Body of pancreas (tissue), 4 donors: ENCODE data around the gene PDK2. TPM values are rescaled to one million over a fixed set of nuclear protein-coding genes. Genes with fewer than 3 reads are reported as not detected.

Experiments
- ATAC-seq: fragments of 150-250 bp; one replicate; pipeline ENCODE4 v1.9.1; 2016
- DNase-seq, 4 donors: peaks; one replicate each; pipeline ENCODE4 v3.0.0-alpha.2; 2019
- H3K27ac ChIP-seq, 4 donors: fragments of 200-600 bp; sonication (generic); 1 replicate in 3 of 4; 2 replicates in 1 of 4; pipeline versions ENCODE4 v1.5.1 to v1.6.1; 2016 to 2019; ENCODE audit warnings: mild to moderate bottlenecking in 1 of 4, mixed read lengths in 1 of 4, moderate library complexity in 1 of 4
- H3K27me3 ChIP-seq, 2 donors: fragments of 200-600 bp; sonication (generic); one replicate each; pipeline ENCODE4 v1.6.0; 2016; ENCODE audit warnings: mild to moderate bottlenecking in 1 of 2
- H3K36me3 ChIP-seq, 2 donors: fragments of 200-600 bp; sonication (generic); replicated peaks in 1 of 2; 2 replicates each; pipeline ENCODE4 v1.5.1; 2016; ENCODE audit warnings: low read depth in 2 of 2; ENCODE audit not compliant: insufficient read depth in 1 of 2
- H3K4me1 ChIP-seq: fragments of 200-600 bp; sonication (generic); one replicate; pipeline ENCODE4 v1.6.0; 2016
- H3K4me3 ChIP-seq, 2 donors: fragments of 200-600 bp; sonication (generic); 1 replicate in 1 of 2; 2 replicates in 1 of 2; pipeline ENCODE4 v1.5.1; 2016 to 2019
- H3K9me3 ChIP-seq, 3 donors: fragments of 200-600 bp; sonication (generic); 1 replicate in 2 of 3; 2 replicates in 1 of 3; pipeline ENCODE4 v1.5.1; 2016
- CTCF ChIP-seq, 7 experiments: fragments of 450-650 bp in 4 of 7; fragments of 200-600 bp in 3 of 7; sonication (generic) in 3 of 7; IDR thresholded peaks; one replicate each; pipeline ENCODE4 v1.5.1; 2016 to 2019; ENCODE audit warnings: antibody characterized with exemption in 7 of 7
- POLR2A ChIP-seq, 3 donors: fragments of 450-650 bp; IDR thresholded peaks; one replicate each; pipeline ENCODE4 v1.6.1; 2016; ENCODE audit warnings: antibody characterized with exemption in 3 of 3, mild to moderate bottlenecking in 2 of 3
- WGBS, 2 donors: methylation state at CpG; one replicate each; pipeline ENCODE4 v1.1.5; 2017; 5-methylcytosine and 5-hydroxymethylcytosine counted together
- intact Hi-C: fragments of 100-400 bp; cut with DNase I; formaldehyde crosslinking; loops from one replicate; pipeline ENCODE4 v1.15.1; 2023
- total RNA-seq, 2 donors: library from RNA; depleted of rRNA; stranded (reverse); fragments of >200 nt; gene quantifications; one replicate each; pipeline ENCODE4 v1.1.0, GENCODE V29; 2016

The PDK2 gene
- total RNA-seq, 2 donors from 2014 or later: 27.0 to 119 TPM

- DNase-seq: no peak
- ATAC-seq: no peak
These were observed 57.6 kb downstream of the PDK2 start for GRCh38 chr17:50152736-50153135.

GRCh38 chr17:50153650-50154575, 58.8 kb downstream of the PDK2 start:
- 25 to 35% methylated on average over 16 of the region's 16 CpGs for WGBS, 2 donors
- Histone ChIP-seq H3K9me3 (no peaks in the 10 kb centered on the region), H3K4me1 (peaks cover 40% of the 10 kb centered on the region), H3K27me3 (no peaks in the 10 kb centered on the region), H3K36me3 (no peaks in the 10 kb centered on the region), H3K27ac (peak overlapping the region in 3 of 4 donors; percentile 2 to 46 (median 36)), H3K4me3 (no peak overlapping the region)
- TF ChIP-seq CTCF (IDR thresholded peaks at IDR 0.05): no peak
- no peak for TF ChIP-seq POLR2A (IDR thresholded peaks at IDR 0.05)
- intact Hi-C loops: no loop called here
- DNase-seq: peak in 3 of 4 donors; percentile 48 to 72 (median 62)
- ATAC-seq: no peak

More at GRCh38 chr17:50152736-50153135, 57.6 kb downstream of the PDK2 start:
- Histone ChIP-seq H3K4me1 (peaks cover 50% of the 10 kb centered on the region), H3K27ac (peak overlapping the region in 3 of 4 donors; percentile 79 to 86 (median 85)), H3K27me3 (no peaks in the 10 kb centered on the region), H3K4me3 (no peak overlapping the region), H3K9me3 (no peaks in the 10 kb centered on the region), H3K36me3 (no peaks in the 10 kb centered on the region)
- intact Hi-C loops: no loop called here
- WGBS, 2 donors: 70 to 86% methylated on average over 6 to 7 of the region's 7 CpGs
- TF ChIP-seq POLR2A (IDR thresholded peaks at IDR 0.05) (no peak), CTCF (IDR thresholded peaks at IDR 0.05) (no peak)

GRCh38 chr17:50154604-50155003, 59.5 kb downstream of the PDK2 start:
- Histone ChIP-seq H3K27ac (peak overlapping the region in 1 of 4 donors; percentile 2), H3K36me3 (no peaks in the 10 kb centered on the region), H3K4me3 (no peak overlapping the region), H3K27me3 (no peaks in the 10 kb centered on the region), H3K9me3 (no peaks in the 10 kb centered on the region), H3K4me1 (peaks cover 34% of the 10 kb centered on the region)
- WGBS, 2 donors: 42 to 64% methylated on average over 1 of the region's 1 CpG
- no peak for DNase-seq
- intact Hi-C loops: no loop called here
- no peak for ATAC-seq
- TF ChIP-seq CTCF (IDR thresholded peaks at IDR 0.05) (no peak), POLR2A (IDR thresholded peaks at IDR 0.05) (no peak)

- DNase-seq: peak in 1 of 4 donors; percentile 67
These were observed 60.1 kb downstream of the PDK2 start for GRCh38 chr17:50155115-50155819.

More at GRCh38 chr17:50155115-50155819, 60.1 kb downstream of the PDK2 start:
- Histone ChIP-seq H3K4me3 (no peak overlapping the region), H3K36me3 (no peaks in the 10 kb centered on the region), H3K27me3 (no peaks in the 10 kb centered on the region), H3K4me1 (peaks cover 33% of the 10 kb centered on the region), H3K27ac (no peak overlapping the region), H3K9me3 (no peaks in the 10 kb centered on the region)
- 50 to 58% methylated on average over 8 of the region's 8 CpGs for WGBS, 2 donors
- intact Hi-C loops: no loop called here
- TF ChIP-seq CTCF (IDR thresholded peaks at IDR 0.05) (no peak), POLR2A (IDR thresholded peaks at IDR 0.05) (no peak)
- no peak for ATAC-seq
